ENCODE data around the gene BBS2.

- TF ChIP-seq CTCF (IDR thresholded peaks at IDR 0.05) (no peak), POLR2A (IDR thresholded peaks at IDR 0.05) (no peak), POLR2AphosphoS5 (IDR thresholded peaks at IDR 0.05) (no peak)
These were observed 40.4 kb downstream of the BBS2 start for GRCh38 chr16:56479469-56479868.

Measured in transverse colon (tissue), 4 donors.